ENCODE measurements around the gene B3GAT3.

DNA sequence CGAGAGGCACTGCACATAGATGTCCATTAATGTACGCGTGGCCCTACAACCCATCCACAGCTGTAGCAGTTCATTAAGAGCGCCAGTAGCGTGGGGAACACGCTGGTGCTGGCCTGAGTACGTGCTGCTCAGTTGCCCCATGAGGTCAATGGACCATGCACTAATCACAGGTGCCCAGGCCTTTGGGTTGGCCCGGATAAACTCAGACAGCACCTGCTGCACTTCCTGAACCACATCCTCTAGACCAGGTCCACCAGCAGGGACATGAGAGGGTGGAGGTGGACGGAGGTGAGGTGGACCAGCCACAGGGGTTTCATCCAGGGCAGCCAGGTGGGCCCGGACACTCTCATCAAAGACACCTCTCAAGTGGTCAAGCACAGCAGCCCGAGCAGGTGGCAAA lies 27.7 kb upstream of the B3GAT3 start:
- TF ChIP-seq, protein P1, sequence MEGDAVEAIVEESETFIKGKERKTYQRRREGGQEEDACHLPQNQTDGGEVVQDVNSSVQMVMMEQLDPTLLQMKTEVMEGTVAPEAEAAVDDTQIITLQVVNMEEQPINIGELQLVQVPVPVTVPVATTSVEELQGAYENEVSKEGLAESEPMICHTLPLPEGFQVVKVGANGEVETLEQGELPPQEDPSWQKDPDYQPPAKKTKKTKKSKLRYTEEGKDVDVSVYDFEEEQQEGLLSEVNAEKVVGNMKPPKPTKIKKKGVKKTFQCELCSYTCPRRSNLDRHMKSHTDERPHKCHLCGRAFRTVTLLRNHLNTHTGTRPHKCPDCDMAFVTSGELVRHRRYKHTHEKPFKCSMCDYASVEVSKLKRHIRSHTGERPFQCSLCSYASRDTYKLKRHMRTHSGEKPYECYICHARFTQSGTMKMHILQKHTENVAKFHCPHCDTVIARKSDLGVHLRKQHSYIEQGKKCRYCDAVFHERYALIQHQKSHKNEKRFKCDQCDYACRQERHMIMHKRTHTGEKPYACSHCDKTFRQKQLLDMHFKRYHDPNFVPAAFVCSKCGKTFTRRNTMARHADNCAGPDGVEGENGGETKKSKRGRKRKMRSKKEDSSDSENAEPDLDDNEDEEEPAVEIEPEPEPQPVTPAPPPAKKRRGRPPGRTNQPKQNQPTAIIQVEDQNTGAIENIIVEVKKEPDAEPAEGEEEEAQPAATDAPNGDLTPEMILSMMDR (IDR thresholded peaks at IDR 0.05): no peak
- no peak for TF ChIP-seq POLR2AphosphoS5 (IDR thresholded peaks at IDR 0.05)
- no peak for TF ChIP-seq POLR2A (IDR thresholded peaks at IDR 0.05)
- TF ChIP-seq EP300 (IDR thresholded peaks at IDR 0.05): no peak

Data from suprapubic skin (tissue), 4 donors.